Activated CD8-positive, alpha-beta memory T cell treated with anti-CD3 and anti-CD28 coated beads, Interleukin-2, amount 10 ng/mL, durations not matched to agents 7 days and 5 days (primary cell): ENCODE results near the gene BTG2. TPM values are rescaled to one million over a fixed set of nuclear protein-coding genes. Genes with fewer than 3 reads are reported as not detected.

Experiments
- ATAC-seq: fragments of 150-1000 bp; cut with Tn5 transposase; one replicate; pipeline ENCODE4 v1.10.0; 2021; ENCODE audit warnings: moderate library complexity
- CTCF ChIA-PET: fragments of 350-600 bp; sonication (Branson Sonifier 250); formaldehyde crosslinking; loops from one replicate; lab custom pipeline; 2021; ENCODE audit warnings: antibody characterized with exemption; lab: Charles Lee
- DNase-seq: peaks from one replicate; pipeline ENCODE4 v3.0.0-alpha.2; 2020
- H3K27ac Mint-ChIP-seq: one replicate; pipeline ENCODE4 v1.8.0; 2021; ENCODE audit warnings: mild to moderate bottlenecking, mixed read lengths
- H3K27me3 Mint-ChIP-seq: one replicate; pipeline ENCODE4 v1.8.0; 2021; ENCODE audit warnings: mixed read lengths
- H3K36me3 Mint-ChIP-seq: one replicate; pipeline ENCODE4 v1.8.0; 2021; ENCODE audit warnings: mild to moderate bottlenecking, mixed read lengths
- H3K4me1 Mint-ChIP-seq: one replicate; pipeline ENCODE4 v1.8.0; 2021; ENCODE audit warnings: mixed read lengths
- H3K4me3 Mint-ChIP-seq: one replicate; pipeline ENCODE4 v1.8.0; 2021; ENCODE audit warnings: mild to moderate bottlenecking, moderate library complexity, mixed read lengths
- H3K9me3 Mint-ChIP-seq: one replicate; pipeline ENCODE4 v1.8.0; 2022; ENCODE audit warnings: low read depth, mixed read lengths
- total RNA-seq, 2 experiments: library from RNA; stranded (reverse); gene quantifications; one replicate each; pipeline ENCODE4 v1.2.3, GENCODE V29; 2021

BTG2 gene
- total RNA-seq, 2 experiments from 2014 or later = 72.2 to 142 TPM

DNA sequence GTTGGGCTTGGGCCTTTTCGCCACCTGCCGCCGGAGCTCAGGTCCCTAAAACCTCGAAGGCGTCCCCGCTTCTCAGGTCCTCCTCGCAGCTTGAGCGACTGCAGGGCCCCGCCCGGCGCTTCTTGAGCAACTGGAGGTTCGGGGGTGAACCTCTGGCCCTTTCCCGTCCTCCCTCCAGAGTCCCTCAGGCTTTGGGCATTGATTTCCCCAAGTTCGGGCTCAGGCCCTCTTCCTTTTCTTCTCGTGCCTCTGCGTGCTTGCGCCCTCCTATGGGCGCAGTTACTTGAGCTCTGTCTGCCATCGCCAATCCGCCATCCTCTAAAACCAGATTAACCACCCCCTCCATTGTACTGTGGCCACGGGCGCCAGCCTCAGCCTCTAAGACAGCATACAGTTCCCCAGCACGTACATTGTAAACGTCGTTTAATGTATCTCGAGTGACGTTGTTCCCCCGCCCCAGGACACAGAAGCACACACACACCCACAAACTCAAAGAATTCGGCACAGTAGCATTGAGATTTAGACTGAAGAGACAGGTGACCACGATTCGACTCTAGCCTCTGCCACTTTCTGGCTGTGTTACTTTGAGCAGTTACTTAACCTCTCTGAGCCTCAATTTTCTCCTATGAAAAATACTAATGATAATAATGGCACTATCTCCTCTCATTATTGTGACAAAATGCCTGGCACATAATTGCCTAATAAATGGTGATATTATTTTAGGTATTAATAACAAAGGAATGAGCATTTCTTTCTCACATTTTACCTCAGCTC lies 22.6 kb downstream of the BTG2 start:
- DNase-seq (peak; percentile 86), ATAC-seq (peak; percentile 58)
- Mint-ChIP-seq H3K4me3 (peak overlapping the region; percentile 71), H3K9me3 (no peaks in the 10 kb centered on the region), H3K4me1 (peaks cover 58% of the 10 kb centered on the region), H3K27ac (peak overlapping the region; percentile 91), H3K27me3 (no peaks in the 10 kb centered on the region), H3K36me3 (no peaks in the 10 kb centered on the region)
- CTCF ChIA-PET = interaction anchor here (0.8 to 9.7 kb wide), 9 partner anchors 10 to 159 kb away, joined by 3 to 227 read pairs (median 68); partner anchors contain the start of gene BTG2

DNA sequence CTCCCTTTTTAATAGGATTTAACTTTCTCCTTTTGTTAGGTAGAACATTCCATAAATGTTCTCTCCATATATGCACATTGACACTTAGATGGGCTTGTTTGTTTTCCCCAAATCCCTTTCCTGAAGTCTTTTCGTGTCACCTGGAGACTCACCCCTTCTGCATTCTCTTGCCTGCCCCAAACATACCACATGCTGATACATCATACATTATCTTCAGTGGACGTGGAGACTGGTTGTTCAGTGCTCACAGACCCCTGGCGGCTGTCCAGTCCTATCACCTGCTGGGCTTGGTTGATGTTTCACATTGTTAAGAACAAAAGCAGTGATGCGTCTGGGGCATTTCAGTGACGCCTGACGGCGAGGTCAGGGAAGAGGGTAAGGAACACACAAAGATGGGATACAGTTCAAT lies 23.4 kb downstream of the BTG2 start:
- H3K27ac Mint-ChIP-seq = no peak overlapping the region
- no peak overlapping the region for H3K4me3 Mint-ChIP-seq
- H3K4me1 Mint-ChIP-seq = peaks cover 49% of the 10 kb centered on the region
- no peaks in the 10 kb centered on the region for H3K27me3 Mint-ChIP-seq
- no peaks in the 10 kb centered on the region for H3K36me3 Mint-ChIP-seq
- ATAC-seq (no peak), DNase-seq (no peak)
- no peaks in the 10 kb centered on the region for H3K9me3 Mint-ChIP-seq
- CTCF ChIA-PET = interaction anchor here (0.6 to 9.7 kb wide), 8 partner anchors 8 to 61 kb away, joined by 3 to 227 read pairs (median 48); partner anchors contain the start of gene BTG2

DNA sequence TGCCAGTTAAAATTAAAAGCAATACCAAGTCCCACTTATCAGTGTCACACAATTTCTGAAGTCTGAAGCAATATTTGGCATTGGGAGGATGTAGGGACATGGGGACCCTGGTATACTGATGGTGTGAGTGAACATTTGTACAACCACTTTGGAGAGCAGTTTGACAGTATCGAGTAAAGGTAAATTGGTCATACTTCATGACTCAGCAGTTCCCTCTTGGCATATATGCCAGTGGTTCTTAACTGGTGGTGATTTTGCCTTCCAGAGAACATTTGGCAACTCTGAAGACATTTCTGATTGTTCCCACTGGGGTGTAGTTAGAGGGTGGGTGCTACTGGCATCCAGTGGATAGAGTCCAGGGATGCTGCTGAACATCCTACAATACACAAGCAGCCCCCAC lies 25.9 kb downstream of the BTG2 start:
- CTCF ChIA-PET = interaction anchor here (1.4 to 17.8 kb wide), 5 partner anchors 12 to 157 kb away, joined by 3 to 806 read pairs (median 11); no protein-coding TSS in a partner anchor
- no peak for DNase-seq
- no peaks in the 10 kb centered on the region for H3K27me3 Mint-ChIP-seq
- H3K36me3 Mint-ChIP-seq = no peaks in the 10 kb centered on the region
- no peak for ATAC-seq
- H3K4me3 Mint-ChIP-seq = no peak overlapping the region
- no peaks in the 10 kb centered on the region for H3K9me3 Mint-ChIP-seq
- H3K27ac Mint-ChIP-seq = no peak overlapping the region
- peaks cover 31% of the 10 kb centered on the region for H3K4me1 Mint-ChIP-seq

DNA sequence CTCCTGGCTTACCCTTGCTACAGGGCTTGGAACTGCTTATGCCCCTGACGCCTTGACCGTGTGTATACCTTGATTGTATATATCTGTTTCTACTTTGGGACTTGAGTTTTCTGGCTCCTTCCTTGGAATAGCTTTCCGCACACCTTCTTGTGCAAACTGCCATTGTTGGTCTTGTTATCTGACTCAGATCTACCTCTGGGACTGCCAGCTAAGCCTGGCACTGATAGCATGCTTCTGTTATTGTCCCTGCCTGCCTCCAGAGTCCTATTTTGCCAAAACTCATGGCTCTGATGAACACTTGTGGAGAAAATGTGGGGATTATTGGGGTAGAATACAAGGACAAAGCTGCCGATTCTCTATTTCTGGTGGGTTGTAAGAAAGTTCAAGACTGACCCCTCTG lies 30.2 kb downstream of the BTG2 start:
- ATAC-seq (no peak), DNase-seq (no peak)
- CTCF ChIA-PET = interaction anchor here (1.6 to 17.8 kb wide), 5 partner anchors 12 to 153 kb away, joined by 4 to 806 read pairs (median 148); partner anchors contain the start of gene BTG2
- H3K27ac Mint-ChIP-seq = no peak overlapping the region
- H3K27me3 Mint-ChIP-seq = peaks cover 7% of the 10 kb centered on the region
- peaks cover 17% of the 10 kb centered on the region for H3K4me1 Mint-ChIP-seq
- no peaks in the 10 kb centered on the region for H3K36me3 Mint-ChIP-seq
- H3K9me3 Mint-ChIP-seq = no peaks in the 10 kb centered on the region
- no peak overlapping the region for H3K4me3 Mint-ChIP-seq

DNA sequence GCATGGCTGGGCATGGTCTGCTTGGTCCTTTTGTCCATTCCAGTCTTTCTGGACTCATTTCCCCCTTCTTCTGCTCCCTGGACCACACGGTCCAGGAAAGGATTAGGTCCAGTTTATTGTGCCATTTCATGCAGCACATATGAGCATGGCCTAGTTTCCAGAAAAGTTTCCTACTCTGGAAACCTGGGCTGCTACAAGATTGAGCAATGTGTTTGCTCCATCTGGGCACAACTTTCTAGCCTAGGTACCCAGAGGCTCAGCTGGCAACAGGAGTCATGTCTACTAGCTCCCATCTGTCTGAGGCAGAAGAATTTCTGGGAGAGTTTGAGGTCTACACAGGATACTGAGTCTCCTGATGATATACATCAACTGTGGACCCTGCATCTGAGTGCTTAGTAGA lies 30.8 kb downstream of the BTG2 start:
- Mint-ChIP-seq H3K36me3 (no peaks in the 10 kb centered on the region), H3K9me3 (no peaks in the 10 kb centered on the region), H3K27ac (peak overlapping the region; percentile 29), H3K4me1 (peaks cover 16% of the 10 kb centered on the region), H3K27me3 (peaks cover 13% of the 10 kb centered on the region), H3K4me3 (no peak overlapping the region)
- no peak for DNase-seq
- CTCF ChIA-PET = interaction anchor here (1.6 to 17.8 kb wide), 5 partner anchors 12 to 152 kb away, joined by 4 to 806 read pairs (median 148); partner anchors contain the start of gene BTG2
- no peak for ATAC-seq

DNA sequence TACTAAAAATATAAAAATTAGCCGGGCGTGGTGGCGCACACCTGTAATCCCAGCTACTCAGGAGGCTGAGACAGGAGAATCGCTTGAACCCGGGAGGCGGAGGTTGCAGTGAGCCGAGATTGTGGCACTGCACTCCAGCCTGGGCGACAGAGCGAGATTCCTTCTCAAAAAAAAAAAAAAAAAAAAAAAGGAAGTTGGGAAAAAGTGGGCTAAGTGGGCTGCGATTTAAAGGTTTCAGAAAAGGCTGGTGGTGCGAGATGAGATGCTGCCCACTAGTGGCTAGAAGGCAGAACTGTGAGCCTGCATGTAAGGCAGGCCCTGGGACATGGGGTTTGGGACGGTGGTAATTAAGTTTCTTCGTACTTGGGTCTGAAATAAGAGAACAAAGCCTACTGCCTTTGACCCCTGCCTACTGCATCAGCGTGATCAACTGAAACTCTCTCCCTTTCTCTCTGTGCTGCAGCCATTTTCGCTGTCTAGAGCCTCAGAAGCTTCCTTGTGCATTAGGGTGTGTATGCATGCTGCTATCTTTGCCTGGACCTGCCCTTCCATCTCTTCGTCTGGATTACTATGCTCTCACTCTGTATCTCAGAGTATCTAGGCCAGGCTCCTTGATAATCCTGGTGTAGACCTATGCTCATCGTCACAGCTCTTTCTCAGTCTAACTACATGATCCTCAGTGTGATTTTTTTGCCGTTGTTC lies 33.2 kb downstream of the BTG2 start:
- peaks cover 37% of the 10 kb centered on the region for H3K27me3 Mint-ChIP-seq
- H3K9me3 Mint-ChIP-seq = no peaks in the 10 kb centered on the region
- H3K4me1 Mint-ChIP-seq = peaks cover 15% of the 10 kb centered on the region
- CTCF ChIA-PET = interaction anchor here (0.7 to 17.8 kb wide), 20 partner anchors 15 to 1212 kb away, joined by 3 to 806 read pairs (median 6); partner anchors contain the start of genes BTG2, OPTC and PRELP
- ATAC-seq (peak; percentile 68), DNase-seq (peak; percentile 67)
- no peaks in the 10 kb centered on the region for H3K36me3 Mint-ChIP-seq
- H3K27ac Mint-ChIP-seq = no peak overlapping the region
- H3K4me3 Mint-ChIP-seq = no peak overlapping the region

DNA sequence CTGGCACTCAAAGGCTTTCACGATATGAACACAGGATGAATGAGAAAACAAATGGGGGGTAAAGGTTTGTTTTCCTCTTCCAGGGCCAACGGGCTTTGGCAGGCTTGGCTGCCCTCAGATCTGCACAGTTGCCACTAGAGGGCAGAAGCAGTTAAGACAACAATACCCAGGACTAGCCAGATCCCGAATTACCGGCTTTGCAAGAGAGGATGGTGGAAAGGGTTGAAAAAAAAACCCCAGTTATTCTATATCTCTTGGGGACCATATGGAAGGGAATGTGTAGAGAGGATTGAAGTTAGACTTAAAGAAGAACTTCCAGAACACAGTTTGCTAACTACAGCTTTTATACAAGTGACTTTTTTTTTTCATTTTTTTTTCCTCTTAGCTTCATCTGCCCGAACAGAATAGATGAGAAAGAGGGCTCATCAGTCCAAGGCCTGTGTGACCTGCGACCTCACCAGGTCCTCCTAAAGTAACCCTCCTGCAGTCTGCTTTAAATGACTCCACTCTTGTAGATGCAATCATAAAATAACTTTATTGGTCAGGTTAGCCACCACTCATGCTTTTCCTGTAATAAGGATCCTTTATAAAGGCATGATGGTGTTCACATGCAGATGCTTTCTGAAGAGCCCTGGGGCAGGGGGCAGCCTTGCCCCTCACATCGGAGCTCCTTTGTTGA lies 34.9 kb downstream of the BTG2 start:
- H3K27me3 Mint-ChIP-seq = peaks cover 47% of the 10 kb centered on the region
- H3K9me3 Mint-ChIP-seq = no peaks in the 10 kb centered on the region
- H3K4me3 Mint-ChIP-seq = no peak overlapping the region
- peaks cover 15% of the 10 kb centered on the region for H3K4me1 Mint-ChIP-seq
- no peak overlapping the region for H3K27ac Mint-ChIP-seq
- no peaks in the 10 kb centered on the region for H3K36me3 Mint-ChIP-seq
- ATAC-seq = peak; percentile 84
- CTCF ChIA-PET = interaction anchor here (0.7 to 17.8 kb wide), 20 partner anchors 10 to 425 kb away, joined by 3 to 806 read pairs (median 6); partner anchors contain the start of genes BTG2, FMOD, LAX1 and OPTC
- peak; percentile 75 for DNase-seq

DNA sequence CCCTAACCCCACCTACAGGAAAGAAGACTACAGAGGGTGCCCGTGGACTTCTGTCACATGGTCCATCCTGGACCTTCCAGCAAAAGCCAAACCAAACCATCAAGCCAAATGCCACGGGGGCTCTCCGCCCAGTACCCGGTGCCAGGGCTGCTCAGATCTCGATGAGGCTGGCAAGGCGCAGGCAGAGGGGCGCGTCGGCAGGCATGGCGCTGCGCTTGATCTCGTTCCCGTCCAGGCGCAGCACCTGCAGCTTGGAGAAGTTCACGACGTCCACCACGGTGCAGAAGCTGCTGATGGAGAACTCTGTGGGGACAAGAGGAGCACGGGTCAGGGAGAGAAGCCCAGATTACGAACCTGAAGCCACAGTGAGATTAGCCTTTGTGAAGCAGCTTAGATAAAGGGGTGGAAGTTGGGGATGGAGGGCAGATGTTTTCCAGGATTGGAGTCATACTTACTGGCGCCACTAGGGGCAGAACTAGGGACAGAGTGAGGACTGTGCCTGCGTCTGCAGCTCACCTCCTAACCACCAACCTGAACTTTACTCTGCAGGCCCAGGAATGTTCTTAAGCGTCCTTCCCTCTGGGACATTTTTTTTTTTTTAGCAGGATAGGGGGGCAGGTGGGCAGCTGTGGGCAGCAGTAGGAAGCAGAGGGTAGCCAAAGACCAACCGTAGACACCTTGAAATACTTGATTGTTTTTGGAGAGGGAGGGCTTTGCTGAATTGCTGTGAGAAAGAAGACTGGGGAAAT lies 37.0 kb downstream of the BTG2 start:
- H3K27ac Mint-ChIP-seq = no peak overlapping the region
- no peaks in the 10 kb centered on the region for H3K36me3 Mint-ChIP-seq
- H3K4me3 Mint-ChIP-seq = no peak overlapping the region

DNA sequence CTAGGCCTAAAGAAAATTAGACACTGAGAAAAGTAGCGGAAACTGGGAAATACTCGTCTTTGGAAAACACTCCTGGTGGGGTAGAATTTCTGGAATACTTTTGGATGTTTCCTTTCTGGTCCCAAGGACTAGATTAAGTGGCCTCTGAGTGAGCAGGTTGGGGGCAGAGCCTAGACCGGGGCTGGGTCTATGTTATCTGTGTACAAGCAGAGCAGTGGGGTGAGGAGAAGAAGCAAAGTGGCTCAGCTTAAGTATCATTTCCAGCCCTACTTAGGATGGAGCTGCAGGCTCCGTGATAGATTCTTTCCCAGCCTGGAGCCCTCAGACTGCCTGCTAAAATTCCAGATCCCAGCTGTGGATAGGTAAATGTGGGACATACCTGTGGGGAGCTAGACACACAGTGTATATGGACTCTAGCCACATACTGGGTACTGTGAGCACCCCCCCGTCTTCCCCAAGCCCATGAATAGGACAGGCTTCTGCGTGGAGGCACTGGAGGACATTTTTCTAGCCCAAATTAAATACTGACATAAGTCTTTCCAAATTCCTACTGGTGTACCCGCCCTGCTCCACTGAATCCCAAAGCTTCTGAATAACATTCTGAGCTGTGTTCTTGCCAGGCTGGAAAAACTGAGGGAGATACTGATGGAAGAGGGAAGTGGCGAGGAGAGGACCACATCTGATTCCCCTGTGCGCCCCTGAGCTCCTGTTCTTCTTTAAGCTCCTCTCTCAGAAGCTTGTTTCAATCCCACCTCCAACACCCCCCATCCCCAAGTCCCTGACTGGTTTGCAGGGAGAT lies 38.8 kb downstream of the BTG2 start:
- Mint-ChIP-seq H3K4me1 (peaks cover 5% of the 10 kb centered on the region), H3K4me3 (no peak overlapping the region), H3K27ac (no peak overlapping the region), H3K36me3 (no peaks in the 10 kb centered on the region), H3K9me3 (no peaks in the 10 kb centered on the region), H3K27me3 (peaks cover 59% of the 10 kb centered on the region)
- ATAC-seq = no peak
- DNase-seq = no peak
- CTCF ChIA-PET = interaction anchor here (1.0 to 17.8 kb wide), 5 partner anchors 9 to 144 kb away, joined by 3 to 806 read pairs (median 148); no protein-coding TSS in a partner anchor

More for the DNA sequence above, 37.0 kb downstream of the BTG2 start:
- Mint-ChIP-seq H3K4me1 (peaks cover 8% of the 10 kb centered on the region), H3K27me3 (peaks cover 50% of the 10 kb centered on the region), H3K9me3 (no peaks in the 10 kb centered on the region)
- peak; percentile 54 for ATAC-seq
- no peak for DNase-seq
- CTCF ChIA-PET = interaction anchor here (0.9 to 17.8 kb wide), 22 partner anchors 8 to 302 kb away, joined by 3 to 806 read pairs (median 4); partner anchors contain the start of genes BTG2 and PRELP

DNA sequence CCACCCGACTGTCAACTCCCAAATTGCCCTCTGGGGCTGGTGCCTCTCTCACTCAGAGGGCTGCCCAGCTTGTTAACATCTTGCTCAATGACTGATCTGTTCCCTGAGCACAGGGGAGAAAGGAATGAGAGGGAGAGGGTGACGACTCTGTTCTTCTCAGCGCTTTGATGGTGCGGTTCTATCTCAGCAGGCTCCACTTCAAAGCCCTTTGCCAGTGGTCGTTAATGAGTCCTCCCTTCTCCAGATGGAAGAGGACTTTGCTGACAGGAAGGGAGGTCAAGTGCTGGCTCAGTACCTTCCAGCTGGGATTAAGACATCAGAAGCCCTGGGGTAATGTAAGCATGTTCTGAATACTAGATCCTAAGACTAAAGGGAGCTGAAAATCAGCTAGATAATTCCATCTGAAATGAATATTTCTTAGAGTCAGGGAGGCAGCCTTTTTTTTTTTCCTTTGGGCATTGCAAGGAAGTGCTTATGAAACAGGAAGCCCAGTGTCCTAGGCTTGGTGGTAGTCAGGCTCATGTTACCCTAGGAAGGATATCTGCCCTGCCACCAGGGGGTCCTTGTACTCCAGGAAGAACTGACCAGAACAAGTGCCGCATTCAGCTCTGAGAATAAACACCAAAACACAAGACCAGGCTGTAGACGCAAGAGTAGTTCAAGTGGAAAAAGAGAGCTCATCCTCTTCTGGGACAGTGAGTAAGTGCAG lies 40.9 kb downstream of the BTG2 start:
- Mint-ChIP-seq H3K27ac (no peak overlapping the region), H3K36me3 (no peaks in the 10 kb centered on the region), H3K9me3 (no peaks in the 10 kb centered on the region), H3K27me3 (peaks cover 52% of the 10 kb centered on the region), H3K4me1 (peaks cover under 1% of the 10 kb centered on the region), H3K4me3 (no peak overlapping the region)
- CTCF ChIA-PET = interaction anchor here (0.6 to 17.8 kb wide), 6 partner anchors 30 to 1818 kb away, joined by 3 to 806 read pairs (median 4); no protein-coding TSS in a partner anchor
- ATAC-seq (no peak), DNase-seq (no peak)

DNA sequence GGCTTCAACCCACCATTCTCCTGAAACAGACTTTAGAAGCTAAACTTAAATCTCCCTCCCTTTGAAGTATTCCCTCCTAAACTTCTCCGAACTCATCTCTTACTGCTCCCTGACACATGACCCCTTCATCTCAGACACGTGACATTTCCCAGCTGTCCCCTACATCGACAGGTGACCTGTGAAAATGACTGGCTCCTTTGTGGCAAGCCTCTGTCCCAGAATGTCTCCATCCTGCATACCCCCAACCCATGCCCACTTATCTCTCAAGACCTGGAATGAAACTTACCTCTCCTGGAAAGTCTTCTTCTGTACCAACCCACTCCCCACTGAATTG lies 41.4 kb downstream of the BTG2 start:
- H3K4me1 Mint-ChIP-seq = peaks cover 2% of the 10 kb centered on the region
- ATAC-seq (no peak), DNase-seq (no peak)
- no peak overlapping the region for H3K27ac Mint-ChIP-seq
- no peaks in the 10 kb centered on the region for H3K36me3 Mint-ChIP-seq
- H3K27me3 Mint-ChIP-seq = peaks cover 50% of the 10 kb centered on the region
- no peaks in the 10 kb centered on the region for H3K9me3 Mint-ChIP-seq
- H3K4me3 Mint-ChIP-seq = no peak overlapping the region
- CTCF ChIA-PET = interaction anchor here (0.6 to 17.8 kb wide), 5 partner anchors 75 to 1818 kb away, joined by 3 to 806 read pairs (median 4); no protein-coding TSS in a partner anchor
